HepG2 (cell line): ENCODE measurements around the gene GRID1. TPM values are rescaled to one million over a fixed set of nuclear protein-coding genes. Genes with fewer than 3 reads are reported as not detected.

ENCODE experiments used
- ATAC-seq: fragments of 200-7000 bp; cut with Tn5 transposase; 3 replicates; pipeline ENCODE4 v1.9.1; 2020; ENCODE audit warnings: mild to moderate bottlenecking, moderate library complexity
- BruUV-seq: library from RNA; stranded (reverse); fragments of 400-500 nt; replicated peaks from 2 replicates; lab custom pipeline; 2021; lab: Mats Ljungman, UMichigan
- CTCF ChIA-PET: fragments of 300-600 bp; formaldehyde crosslinking; extraction: SDS; loops from one replicate; lab custom pipeline; 2021; ENCODE audit warnings: low total read pairs, inconsistent platforms, low intra/inter-chr PET ratio; lab: Yijun Ruan, JAX
- POLR2A ChIA-PET: fragments of 350-600 bp; sonication (Branson Sonifier 250); formaldehyde crosslinking; loops from one replicate; lab custom pipeline; 2020; ENCODE audit warnings: antibody characterized with exemption, inconsistent platforms; lab: Yijun Ruan, JAX
- DNase-seq: peaks from one replicate; pipeline ENCODE4 v3.0.0-alpha.2; 2015; ENCODE audit warnings: low spot score
- FAIRE-seq: peaks from 3 replicates; lab custom pipeline; 2011; peaks lifted over from hg19 to GRCh38; lab: Jason Lieb, UNC
- H2AFZ ChIP-seq: one replicate; pipeline ENCODE4 v1.6.1; 2011; ENCODE audit warnings: low read length, inconsistent platforms
- H3K27ac ChIP-seq: fragments of 300-600 bp; 3 replicates; pipeline ENCODE4 v1.8.0; 2011; ENCODE audit warnings: mixed run types, mild to moderate bottlenecking, mixed read lengths, low read length, inconsistent platforms; ENCODE audit not compliant: insufficient read depth; ENCODE audit errors: extremely low read length
- H3K27me3 ChIP-seq, 2 experiments: fragments of 200-600 bp in 1 of 2; 2 replicates in 1 of 2; 3 replicates in 1 of 2; pipeline versions ENCODE4 v1.6.0 to v1.8.0; 2011; ENCODE audit warnings: low read length in 2 of 2, mild to moderate bottlenecking in 2 of 2, moderate library complexity in 2 of 2, inconsistent platforms in 1 of 2; ENCODE audit not compliant: insufficient read depth in 2 of 2, control insufficient read depth in 1 of 2
- H3K36me3 ChIP-seq, 2 experiments: fragments of 200-600 bp in 1 of 2; replicated peaks in 1 of 2; 2 replicates in 1 of 2; 3 replicates in 1 of 2; pipeline versions ENCODE4 v1.5.1 to v1.8.0; 2011; ENCODE audit warnings: low read length in 2 of 2, inconsistent platforms in 1 of 2; ENCODE audit not compliant: insufficient read depth in 2 of 2, control insufficient read depth in 1 of 2
- H3K4me1 ChIP-seq: 2 replicates; pipeline ENCODE4 v1.5.1; 2012; ENCODE audit warnings: low read length, inconsistent platforms; ENCODE audit not compliant: insufficient read depth
- H3K4me2 ChIP-seq: 2 replicates; pipeline ENCODE4 v1.6.0; 2011; ENCODE audit warnings: low read depth, low read length, inconsistent platforms
- H3K4me3 ChIP-seq, 3 experiments: fragments of 200-600 bp in 1 of 3; sonication (generic), shearing (Covaris generic) in 1 of 3; replicated peaks in 1 of 3; 2 replicates each; pipeline ENCODE4 v1.5.1; 2011 to 2016; ENCODE audit warnings: low read length in 3 of 3, inconsistent platforms in 2 of 3, low read depth in 2 of 3, mild to moderate bottlenecking in 2 of 3, control low read depth in 1 of 3, mixed read lengths in 1 of 3; ENCODE audit not compliant: insufficient read depth in 1 of 3
- H3K79me2 ChIP-seq: one replicate; pipeline ENCODE4 v1.6.1; 2011; ENCODE audit warnings: low read length, inconsistent platforms; ENCODE audit not compliant: insufficient read depth
- H3K9ac ChIP-seq: 2 replicates; pipeline ENCODE4 v1.6.0; 2011; ENCODE audit warnings: mild to moderate bottlenecking, low read depth, low read length, inconsistent platforms; ENCODE audit not compliant: insufficient read depth
- H3K9me3 ChIP-seq: 2 replicates; pipeline ENCODE4 v1.5.1; 2012; ENCODE audit warnings: mild to moderate bottlenecking, low read length
- H4K20me1 ChIP-seq: 2 replicates; pipeline ENCODE4 v1.6.0; 2011; ENCODE audit warnings: inconsistent platforms, mild to moderate bottlenecking, low read length, moderate library complexity; ENCODE audit not compliant: insufficient read depth
- CHD2 ChIP-seq: IDR thresholded peaks from 2 replicates; pipeline ENCODE4 v1.6.1; 2011; ENCODE audit warnings: low read depth, low read length, improper control_type of control experiment
- JUN ChIP-seq: sonication (generic); formaldehyde crosslinking; IDR thresholded peaks from 2 replicates; pipeline ENCODE4 v1.4.0; 2020; ENCODE audit warnings: mild to moderate bottlenecking, missing genetic modification reagents
- MBD4 ChIP-seq: IDR thresholded peaks from 2 replicates; pipeline ENCODE4 v1.6.1; 2012; ENCODE audit warnings: low read length, inconsistent platforms, borderline replicate concordance
- MIER2 ChIP-seq: IDR thresholded peaks from 2 replicates; pipeline ENCODE4 v1.6.1; 2016; ENCODE audit warnings: missing biosample characterization, missing genetic modification reagents
- NRL ChIP-seq: sonication (generic); formaldehyde crosslinking; IDR thresholded peaks from 2 replicates; pipeline ENCODE4 v1.5.0; 2020; ENCODE audit warnings: missing genetic modification reagents, mild to moderate bottlenecking, moderate library complexity, borderline replicate concordance
- TOPORS ChIP-seq: sonication (generic); formaldehyde crosslinking; IDR thresholded peaks from 2 replicates; pipeline ENCODE4 v1.8.0; 2023; ENCODE audit warnings: mild to moderate bottlenecking, missing genetic modification reagents
- ZBTB43 ChIP-seq: sonication (generic); formaldehyde crosslinking; conservative IDR thresholded peaks from 2 replicates; pipeline ENCODE4 v1.4.0; 2020; ENCODE audit warnings: missing genetic modification reagents
- ZBTB44 ChIP-seq: sonication (generic); formaldehyde crosslinking; IDR thresholded peaks from 2 replicates; pipeline ENCODE4 v1.4.0; 2020; ENCODE audit warnings: missing genetic modification reagents
- ZNF431 ChIP-seq: sonication (generic); formaldehyde crosslinking; IDR thresholded peaks from 2 replicates; pipeline ENCODE4 v1.9.0; 2022; ENCODE audit warnings: missing genetic modification reagents, low read depth, mild to moderate bottlenecking, borderline replicate concordance
- ZNF710 ChIP-seq: sonication (generic); formaldehyde crosslinking; IDR thresholded peaks from 2 replicates; pipeline ENCODE4 v1.5.0; 2020; ENCODE audit warnings: mild to moderate bottlenecking, missing genetic modification reagents, borderline replicate concordance
- WGBS: methylation state at CpG from one replicate; pipeline ENCODE4 v1.1.6; 2017; ENCODE audit warnings: low lambda C conversion rate; 5-methylcytosine and 5-hydroxymethylcytosine counted together
- in situ Hi-C: cut with HindIII; loops from 2 replicates; pipeline ENCODE4 v1.10.0; 2017; ENCODE audit warnings: low pct_unique_long_range_greater_than_20kb; ENCODE audit not compliant: extremely low pct_ligation_motif_present
- intact Hi-C: fragments of 100-400 bp; cut with micrococcal nuclease; formaldehyde crosslinking; loops from one replicate; pipeline ENCODE4 v1.10.0; 2022; ENCODE audit not compliant: unreplicated experiment
- polyA plus RNA-seq, 8 experiments: library from polyadenylated mRNA; depleted of rRNA in 3 of 8; stranded (reverse) in 7 of 8; unstranded in 1 of 8; fragments of >200 nt; fragmentation: Illumina TruSeq in 4 of 8; extraction: Trizol in 4 of 8; gene quantifications; 2 replicates each; pipeline versions ENCODE4 v1.2.1 to v1.2.3, GENCODE V29; 2011 to 2016; ENCODE audit warnings: low read depth in 4 of 8, missing spikeins in 1 of 8, mixed read lengths in 1 of 8; ENCODE audit not compliant: insufficient read depth in 1 of 8
- total RNA-seq, 5 experiments: library from RNA; depleted of rRNA; stranded (reverse); fragments of >200 nt; fragmentation: Illumina TruSeq; extraction: Trizol; gene quantifications; 2 replicates each; pipeline ENCODE4 v1.2.3, GENCODE V29; 2016; ENCODE audit warnings: low read depth in 1 of 5

Gene GRID1
- total and polyA plus RNA-seq, 2 of the 13 experiments (the other 11 are each of a cell fraction or from before 2014, with no cell fraction given) = 0.05 TPM; not detected in 1

DNA sequence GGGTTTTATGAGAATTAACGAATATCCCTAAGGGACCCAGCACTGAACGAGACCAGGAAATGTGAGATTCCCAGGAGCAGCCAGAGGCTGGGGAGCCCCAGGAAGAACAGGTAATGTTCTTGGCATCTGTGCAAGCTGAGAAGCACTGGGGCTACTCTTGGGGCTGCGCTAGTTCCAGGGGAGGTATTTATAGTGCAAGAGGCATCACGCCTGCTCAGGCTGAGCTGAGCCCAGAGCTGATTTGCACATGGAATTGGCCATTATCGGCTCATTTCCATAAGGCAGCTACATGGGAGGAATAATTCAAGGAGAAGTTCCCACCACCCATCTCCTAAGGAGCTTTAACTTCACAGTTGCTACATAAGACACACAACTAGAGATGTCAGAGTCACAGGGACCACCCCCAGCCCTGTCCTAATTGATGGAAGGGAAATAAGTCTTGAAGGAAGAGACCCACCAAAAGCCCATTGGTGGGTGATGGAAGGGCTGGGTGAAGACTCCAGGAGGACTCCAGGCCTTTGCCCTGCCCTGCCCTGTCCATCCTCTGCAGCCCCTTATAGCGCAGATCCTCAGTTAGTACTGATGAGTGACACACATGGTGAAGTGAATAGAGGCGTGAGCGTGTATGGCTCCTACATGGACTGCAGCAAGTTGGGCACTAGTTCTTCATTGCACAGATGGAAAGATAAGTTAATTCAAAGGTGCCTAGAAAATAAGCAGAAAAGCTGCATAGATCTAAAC lies 178.9 kb downstream of the GRID1 start:
- Histone ChIP-seq H2AFZ (no peak overlapping the region), H4K20me1 (no peaks in the 10 kb centered on the region), H3K27me3 (peaks cover 0 to 4% of the 10 kb centered on the region in 2 experiments; a peak in 2 of 5 replicates), H3K4me2 (no peak overlapping the region), H3K4me3 (no peak overlapping the region), H3K9ac (no peak overlapping the region), H3K9me3 (no peaks in the 10 kb centered on the region), H3K79me2 (no peaks in the 10 kb centered on the region), H3K36me3 (no peaks in the 10 kb centered on the region), H3K27ac (no peak overlapping the region), H3K4me1 (no peaks in the 10 kb centered on the region)
- intact Hi-C loops = no loop called here
- ChIA-PET CTCF (no interaction called here), POLR2A (no interaction called here)
- WGBS = 16% methylated on average over 8 of the region's 8 CpGs
- no peak for FAIRE-seq
- no peak for TF ChIP-seq NRL
- no peak for DNase-seq
- in situ Hi-C loops = no loop called here
- ATAC-seq = no peak
- BruUV-seq = no TSS peak

- no peak for TF ChIP-seq ZBTB44 (CRISPR knock-in tag)
- no peak for TF ChIP-seq JUN (CRISPR knock-in tag)
- TF ChIP-seq TOPORS (CRISPR knock-in tag) = no peak
- TF ChIP-seq ZNF710 (CRISPR knock-in tag) = no peak
- no peak for TF ChIP-seq CHD2
- no peak for TF ChIP-seq ZNF431 (CRISPR knock-in tag)
- no peak for TF ChIP-seq ZBTB43 (CRISPR knock-in tag)
- TF ChIP-seq MBD4 = no peak
- TF ChIP-seq MIER2 (CRISPR knock-in tag) = no peak
Observed at GRCh38 chr10:86186633-86187032, 180.0 kb downstream of the GRID1 start.

More at GRCh38 chr10:86186633-86187032, 180.0 kb downstream of the GRID1 start:
- H3K79me2 ChIP-seq = no peaks in the 10 kb centered on the region
- no peak overlapping the region for H3K9ac ChIP-seq
- peaks cover 0 to 7% of the 10 kb centered on the region in 2 experiments; a peak in 2 of 5 replicates for H3K27me3 ChIP-seq
- POLR2A ChIA-PET = no interaction called here
- no TSS peak for BruUV-seq
- CTCF ChIA-PET = no interaction called here
- DNase-seq = no peak
- no peak overlapping the region for H3K27ac ChIP-seq
- no peak for FAIRE-seq
- no peaks in the 10 kb centered on the region for H4K20me1 ChIP-seq
- H3K4me2 ChIP-seq = no peak overlapping the region
- intact Hi-C loops = no loop called here
- no peak for ATAC-seq
- no peak overlapping the region for H3K4me3 ChIP-seq
- no peaks in the 10 kb centered on the region for H3K36me3 ChIP-seq
- H3K4me1 ChIP-seq = no peaks in the 10 kb centered on the region
- in situ Hi-C loops = no loop called here
- no peaks in the 10 kb centered on the region for H3K9me3 ChIP-seq
- H2AFZ ChIP-seq = no peak overlapping the region
- 20% methylated on average over 1 of the region's 1 CpG for WGBS
